ENCODE data around the gene SLC41A3.
"Not testable (repeated sequence)": the region's sequence is repeated elsewhere in the genome, so short reads cannot be mapped to it uniquely, and the experiment has no call there.

DNA sequence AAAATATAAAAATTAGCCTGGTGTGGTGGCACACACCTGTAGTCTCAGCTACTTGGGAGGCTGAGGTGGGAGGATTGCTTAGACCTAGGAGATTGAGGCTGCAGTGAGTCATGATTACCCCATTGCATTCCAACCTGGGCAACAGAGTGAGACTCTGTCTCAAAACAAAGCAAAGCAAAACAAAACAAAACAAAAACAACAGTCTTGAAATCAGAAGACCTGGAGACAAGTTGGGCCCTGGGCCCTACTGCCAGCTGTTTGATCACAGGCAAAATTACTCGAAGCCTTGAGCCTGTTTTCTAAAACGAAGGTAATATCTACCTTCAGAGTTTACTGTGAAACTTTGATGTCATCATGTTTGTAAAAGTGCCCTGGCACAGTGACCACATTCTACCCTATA is 115.8 kb downstream of the SLC41A3 start:
- TF ChIP-seq, protein P1, sequence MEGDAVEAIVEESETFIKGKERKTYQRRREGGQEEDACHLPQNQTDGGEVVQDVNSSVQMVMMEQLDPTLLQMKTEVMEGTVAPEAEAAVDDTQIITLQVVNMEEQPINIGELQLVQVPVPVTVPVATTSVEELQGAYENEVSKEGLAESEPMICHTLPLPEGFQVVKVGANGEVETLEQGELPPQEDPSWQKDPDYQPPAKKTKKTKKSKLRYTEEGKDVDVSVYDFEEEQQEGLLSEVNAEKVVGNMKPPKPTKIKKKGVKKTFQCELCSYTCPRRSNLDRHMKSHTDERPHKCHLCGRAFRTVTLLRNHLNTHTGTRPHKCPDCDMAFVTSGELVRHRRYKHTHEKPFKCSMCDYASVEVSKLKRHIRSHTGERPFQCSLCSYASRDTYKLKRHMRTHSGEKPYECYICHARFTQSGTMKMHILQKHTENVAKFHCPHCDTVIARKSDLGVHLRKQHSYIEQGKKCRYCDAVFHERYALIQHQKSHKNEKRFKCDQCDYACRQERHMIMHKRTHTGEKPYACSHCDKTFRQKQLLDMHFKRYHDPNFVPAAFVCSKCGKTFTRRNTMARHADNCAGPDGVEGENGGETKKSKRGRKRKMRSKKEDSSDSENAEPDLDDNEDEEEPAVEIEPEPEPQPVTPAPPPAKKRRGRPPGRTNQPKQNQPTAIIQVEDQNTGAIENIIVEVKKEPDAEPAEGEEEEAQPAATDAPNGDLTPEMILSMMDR (IDR thresholded peaks at IDR 0.05; ENCODE audit: control extremely low read depth in 1 of 3, insufficient read depth in 1 of 3, low read depth in 1 of 3, low read length in 3 of 3): not testable (repeated sequence)
- TF ChIP-seq NRF1 (IDR thresholded peaks at IDR 0.05; ENCODE audit: low read depth, low read length): not testable (repeated sequence)
